GM21360 (cell line): ENCODE measurements around the gene RUFY3.
"Not testable (repeated sequence)": the region's sequence is repeated elsewhere in the genome, so short reads cannot be mapped to it uniquely, and the experiment has no call there.

Source experiments
- ATAC-seq: cut with Tn5 transposase; IDR thresholded peaks from one replicate; pipeline ENCODE4 v1.9.1; 2021; ENCODE audit warnings: mild to moderate bottlenecking, moderate library complexity; ENCODE audit not compliant: unreplicated experiment

Gene RUFY3

GRCh38 chr4:70734971-70735370, 13.2 kb downstream of the RUFY3 start:
- no peak for ATAC-seq

GRCh38 chr4:70735915-70736314, 14.2 kb downstream of the RUFY3 start:
- not testable (repeated sequence) for ATAC-seq

GRCh38 chr4:70737006-70737405, 15.2 kb downstream of the RUFY3 start:
- ATAC-seq: no peak

GRCh38 chr4:70737409-70737808, 15.6 kb downstream of the RUFY3 start:
- ATAC-seq: no peak

GRCh38 chr4:70739496-70740337, 18.0 kb downstream of the RUFY3 start:
- no peak for ATAC-seq

GRCh38 chr4:70741867-70742658, 20.3 kb downstream of the RUFY3 start:
- ATAC-seq: no peak

- ATAC-seq: no peak
Observed at GRCh38 chr4:70743731-70744130, 22.0 kb downstream of the RUFY3 start.

GRCh38 chr4:70746179-70746839, 24.5 kb downstream of the RUFY3 start:
- ATAC-seq: no peak

GRCh38 chr4:70747874-70748273, 26.1 kb downstream of the RUFY3 start:
- no peak for ATAC-seq

- peak; percentile 77 for ATAC-seq
Observed at GRCh38 chr4:70749313-70749712, 27.5 kb downstream of the RUFY3 start.

- ATAC-seq: no peak
Observed at GRCh38 chr4:70752236-70752635, 30.5 kb downstream of the RUFY3 start.

- no peak for ATAC-seq
Observed at GRCh38 chr4:70753630-70754029, 31.9 kb downstream of the RUFY3 start.

- peak; percentile 72 for ATAC-seq
Observed at GRCh38 chr4:70754470-70754869, 32.7 kb downstream of the RUFY3 start.

GRCh38 chr4:70754990-70755688, 33.4 kb downstream of the RUFY3 start:
- ATAC-seq: peak; percentile 57

- ATAC-seq: no peak
Observed at GRCh38 chr4:70759126-70759525, 37.4 kb downstream of the RUFY3 start.

- ATAC-seq: no peak
Observed at GRCh38 chr4:70759627-70760026, 37.9 kb downstream of the RUFY3 start.

- no peak for ATAC-seq
Observed at GRCh38 chr4:70760662-70761061, 38.9 kb downstream of the RUFY3 start.

- ATAC-seq: no peak
Observed at GRCh38 chr4:70761276-70761816, 39.6 kb downstream of the RUFY3 start.

- no peak for ATAC-seq
Observed at GRCh38 chr4:70765368-70765767, 43.6 kb downstream of the RUFY3 start.

GRCh38 chr4:70768301-70768948, 46.7 kb downstream of the RUFY3 start:
- ATAC-seq: no peak
